Muscle layer of duodenum (tissue), 2 donors: Measurements from ENCODE around the gene SLC1A1.
"Not testable (repeated sequence)": the region's sequence is repeated elsewhere in the genome, so short reads cannot be mapped to it uniquely, and the experiment has no call there.

Experiments
- H3K27ac ChIP-seq: one replicate; pipeline ENCODE4 v1.7.0; 2013; ENCODE audit warnings: mild to moderate bottlenecking, low read length
- H3K27me3 ChIP-seq: one replicate; pipeline ENCODE4 v1.7.0; 2013; ENCODE audit warnings: low read depth, mild to moderate bottlenecking, control low read depth, low read length
- H3K36me3 ChIP-seq, 2 donors: one replicate each; pipeline ENCODE4 v1.7.0; 2013; ENCODE audit warnings: low read length in 2 of 2, control low read depth in 1 of 2, mild to moderate bottlenecking in 1 of 2; ENCODE audit not compliant: insufficient read depth in 2 of 2, control insufficient read depth in 1 of 2
- H3K4me1 ChIP-seq, 2 donors: one replicate each; pipeline ENCODE4 v1.7.0; 2013; ENCODE audit warnings: low read length in 2 of 2, mild to moderate bottlenecking in 2 of 2, control low read depth in 1 of 2, moderate library complexity in 1 of 2; ENCODE audit not compliant: insufficient read depth in 2 of 2, control insufficient read depth in 1 of 2
- H3K4me3 ChIP-seq, 2 donors: one replicate each; pipeline ENCODE4 v1.7.0; 2013; ENCODE audit warnings: low read length in 2 of 2, low read depth in 1 of 2, mild to moderate bottlenecking in 1 of 2
- H3K9me3 ChIP-seq, 2 donors: one replicate each; pipeline ENCODE4 v1.7.0; 2013; ENCODE audit warnings: low read length in 2 of 2, control low read depth in 1 of 2, mild to moderate bottlenecking in 1 of 2; ENCODE audit not compliant: control insufficient read depth in 1 of 2
- donor health status: healthy.

Gene SLC1A1

GRCh38 chr9:4596165-4596922 is 106.1 kb downstream of the SLC1A1 start:
- Histone ChIP-seq H3K27me3 (no peaks in the 10 kb centered on the region), H3K36me3 (no peaks in the 10 kb centered on the region), H3K27ac (no peak overlapping the region), H3K4me1 (peaks cover 0 to 4% of the 10 kb centered on the region in 2 donors), H3K4me3 (no peak overlapping the region), H3K9me3 (no peaks in the 10 kb centered on the region)

GRCh38 chr9:4600368-4600767 is 110.1 kb downstream of the SLC1A1 start:
- H3K4me1 ChIP-seq: no peaks in the 10 kb centered on the region
- no peaks in the 10 kb centered on the region for H3K9me3 ChIP-seq
- H3K36me3 ChIP-seq: no peaks in the 10 kb centered on the region
- H3K4me3 ChIP-seq: no peak overlapping the region
- no peaks in the 10 kb centered on the region for H3K27me3 ChIP-seq
- H3K27ac ChIP-seq: no peak overlapping the region

- Histone ChIP-seq H3K9me3 (no peaks in the 10 kb centered on the region), H3K4me1 (no peaks in the 10 kb centered on the region), H3K27ac (no peak overlapping the region), H3K4me3 (no peak overlapping the region), H3K27me3 (no peaks in the 10 kb centered on the region), H3K36me3 (no peaks in the 10 kb centered on the region)
Measured at GRCh38 chr9:4603830-4604229, 113.6 kb downstream of the SLC1A1 start.

GRCh38 chr9:4604678-4605095 is 114.4 kb downstream of the SLC1A1 start:
- Histone ChIP-seq H3K4me1 (no peaks in the 10 kb centered on the region), H3K9me3 (no peaks in the 10 kb centered on the region), H3K27me3 (no peaks in the 10 kb centered on the region), H3K4me3 (no peak overlapping the region), H3K36me3 (no peaks in the 10 kb centered on the region), H3K27ac (no peak overlapping the region)

GRCh38 chr9:4606033-4606432 is 115.8 kb downstream of the SLC1A1 start:
- not testable (repeated sequence) for H3K27me3 ChIP-seq, H3K9me3 ChIP-seq, H3K4me1 ChIP-seq

GRCh38 chr9:4614627-4615026 is 124.4 kb downstream of the SLC1A1 start:
- Histone ChIP-seq H3K27ac (no peak overlapping the region), H3K27me3 (no peaks in the 10 kb centered on the region), H3K4me1 (no peaks in the 10 kb centered on the region), H3K4me3 (no peak overlapping the region), H3K36me3 (no peaks in the 10 kb centered on the region), H3K9me3 (no peaks in the 10 kb centered on the region)

More at GRCh38 chr9:4606033-4606432, 115.8 kb downstream of the SLC1A1 start:
- not testable (repeated sequence) for H3K27ac ChIP-seq, H3K36me3 ChIP-seq, H3K4me3 ChIP-seq

GRCh38 chr9:4615251-4615650 is 125.0 kb downstream of the SLC1A1 start:
- Histone ChIP-seq H3K9me3 (no peaks in the 10 kb centered on the region), H3K27me3 (no peaks in the 10 kb centered on the region), H3K36me3 (no peaks in the 10 kb centered on the region), H3K4me3 (no peak overlapping the region), H3K27ac (no peak overlapping the region), H3K4me1 (no peaks in the 10 kb centered on the region)

DNA sequence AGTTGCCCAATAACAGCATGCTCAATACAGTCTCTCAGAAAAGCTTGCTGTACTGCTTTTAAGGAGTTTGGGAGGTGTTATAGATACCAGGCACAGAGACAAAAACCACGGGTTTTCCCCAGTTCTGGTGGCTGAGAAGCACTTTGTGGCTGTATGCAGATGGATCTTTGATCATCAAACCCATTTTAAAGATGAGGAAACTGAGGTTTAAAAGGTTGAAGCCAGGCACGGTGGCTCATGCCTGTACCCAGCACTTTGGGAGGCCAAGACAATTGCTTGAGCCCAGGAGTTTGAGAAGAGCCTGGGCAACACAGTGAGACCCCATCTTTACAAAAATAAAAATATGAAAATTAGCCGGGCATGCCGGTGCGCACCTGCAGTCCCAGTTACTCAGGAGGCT is 125.5 kb downstream of the SLC1A1 start:
- Histone ChIP-seq H3K36me3 (no peaks in the 10 kb centered on the region), H3K4me3 (no peak overlapping the region), H3K27me3 (no peaks in the 10 kb centered on the region), H3K4me1 (no peaks in the 10 kb centered on the region), H3K9me3 (no peaks in the 10 kb centered on the region), H3K27ac (no peak overlapping the region)

DNA sequence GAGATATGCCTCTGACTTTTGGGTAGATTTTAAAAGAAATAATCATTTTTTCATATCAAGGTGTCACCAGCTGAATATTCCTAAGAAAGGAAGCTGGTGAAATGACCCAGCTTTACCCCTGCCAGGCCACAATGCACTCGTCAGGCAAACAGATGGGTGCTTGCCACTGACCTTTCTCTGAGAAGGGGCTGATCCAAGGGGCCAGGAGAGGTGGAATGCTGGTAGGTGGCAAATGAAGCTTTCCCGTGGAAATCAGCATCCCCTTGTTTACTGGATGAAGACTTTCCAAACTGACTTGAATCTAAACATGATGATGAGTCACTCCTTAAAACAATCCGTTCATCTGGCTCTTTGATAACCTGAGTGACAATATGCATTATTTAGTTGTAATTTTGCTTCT is 127.5 kb downstream of the SLC1A1 start:
- Histone ChIP-seq H3K4me3 (no peak overlapping the region), H3K27ac (no peak overlapping the region), H3K27me3 (no peaks in the 10 kb centered on the region), H3K36me3 (no peaks in the 10 kb centered on the region), H3K4me1 (no peaks in the 10 kb centered on the region), H3K9me3 (no peaks in the 10 kb centered on the region)

- no peak overlapping the region for H3K4me3 ChIP-seq
- no peaks in the 10 kb centered on the region for H3K36me3 ChIP-seq
- H3K27ac ChIP-seq: no peak overlapping the region
- no peaks in the 10 kb centered on the region for H3K9me3 ChIP-seq
- H3K27me3 ChIP-seq: no peaks in the 10 kb centered on the region
- no peaks in the 10 kb centered on the region for H3K4me1 ChIP-seq
Measured at GRCh38 chr9:4618700-4619099, 128.4 kb downstream of the SLC1A1 start.

DNA sequence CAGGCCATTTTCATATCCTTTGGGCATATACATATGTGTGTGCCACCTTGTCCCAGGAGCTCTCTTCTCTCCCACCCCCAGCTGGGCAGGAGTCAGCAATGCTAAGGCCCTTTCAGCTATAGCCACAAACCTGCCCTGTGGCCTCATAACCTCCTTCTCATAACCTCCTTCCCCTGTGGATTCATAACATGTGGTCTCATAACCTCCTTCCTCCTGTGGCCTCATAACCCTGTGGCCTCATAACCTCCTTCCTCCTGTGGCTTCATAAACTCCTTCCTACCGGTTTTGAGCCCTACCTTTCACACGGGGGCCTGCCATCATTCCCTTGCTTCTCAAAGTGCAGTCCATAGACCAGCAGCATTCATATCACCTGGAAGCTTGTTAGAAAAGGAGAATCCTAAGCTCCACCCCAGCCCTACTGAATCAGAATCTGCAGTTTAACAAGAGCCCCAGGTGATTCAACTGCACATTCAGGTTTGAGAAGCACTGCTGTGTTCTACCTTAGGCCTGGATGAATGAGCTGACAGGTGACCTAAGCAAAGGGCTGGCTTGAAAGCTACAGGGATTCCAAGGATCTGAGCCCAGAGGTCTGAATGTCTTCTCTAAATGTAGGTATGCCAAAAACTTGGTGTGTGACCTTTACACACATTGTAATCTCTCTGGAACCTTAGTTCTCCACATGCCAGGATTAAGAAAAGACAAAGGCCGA is 129.9 kb downstream of the SLC1A1 start:
- Histone ChIP-seq H3K27me3 (no peaks in the 10 kb centered on the region), H3K9me3 (no peaks in the 10 kb centered on the region), H3K36me3 (peaks cover 0 to 4% of the 10 kb centered on the region in 2 donors), H3K4me1 (no peaks in the 10 kb centered on the region), H3K4me3 (no peak overlapping the region), H3K27ac (no peak overlapping the region)
